OCI-LY3 (cell line): ENCODE data around the gene GRID1.

Experiments used
- CTCF ChIP-seq: fragments of 200-600, 300-600 bp; sonication (generic); IDR thresholded peaks from 2 replicates; pipeline ENCODE4 v1.5.1; 2014; ENCODE audit warnings: antibody characterized with exemption, low read length, low read depth
- EZH2phosphoT487 ChIP-seq: fragments of 200-600 bp; shearing (Covaris generic); IDR thresholded peaks from 2 replicates; pipeline ENCODE4 v1.6.1; 2018; ENCODE audit warnings: antibody characterized with exemption, mixed run types, low read depth

DNA sequence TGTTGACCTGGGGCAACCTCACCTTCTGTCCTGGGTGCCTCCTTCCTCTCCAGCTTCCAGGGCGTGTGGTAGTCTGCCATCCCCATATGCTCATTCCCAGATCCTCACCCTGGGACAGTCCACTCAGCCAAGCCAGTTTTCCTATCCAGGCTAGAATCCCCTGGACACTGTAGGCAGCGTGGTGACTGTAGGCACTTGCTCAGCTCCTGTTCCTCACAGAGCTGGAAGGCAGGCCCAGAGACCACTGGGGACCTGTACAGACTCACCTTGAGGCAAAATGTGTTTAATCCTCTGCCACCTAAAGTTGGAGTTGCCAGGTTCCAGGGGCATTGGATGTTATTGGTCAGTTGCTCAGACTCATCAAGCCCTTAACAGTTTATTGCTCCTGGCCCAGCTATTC, 2.4 kb upstream of the GRID1 start:
- TF ChIP-seq CTCF, result no peak
- TF ChIP-seq EZH2phosphoT487, result no peak
